ENCODE results near the gene CDKN2A.

Gene CDKN2A

GRCh38 chr9:21989440-21990189 lies 4.6 kb downstream of the CDKN2A start:
- no peak overlapping the region for H3K4me3 ChIP-seq (ENCODE audit: low read depth, low read length)
- TF ChIP-seq CTCF (IDR thresholded peaks at IDR 0.05; ENCODE audit: borderline replicate concordance, insufficient read depth, low read depth, low read length): no peak

- no peak overlapping the region for H3K4me3 ChIP-seq (ENCODE audit: low read depth, low read length)
- TF ChIP-seq CTCF (IDR thresholded peaks at IDR 0.05; ENCODE audit: borderline replicate concordance, insufficient read depth, low read depth, low read length): no peak
These were observed 5.9 kb downstream of the CDKN2A start for GRCh38 chr9:21988056-21988990.

GRCh38 chr9:21985964-21986667 lies 8.1 kb downstream of the CDKN2A start:
- no peak for TF ChIP-seq CTCF (IDR thresholded peaks at IDR 0.05; ENCODE audit: borderline replicate concordance, insufficient read depth, low read depth, low read length)
- no peak overlapping the region for H3K4me3 ChIP-seq (ENCODE audit: low read depth, low read length)

- no peak overlapping the region for H3K4me3 ChIP-seq (ENCODE audit: low read depth, low read length)
- TF ChIP-seq CTCF (IDR thresholded peaks at IDR 0.05; ENCODE audit: borderline replicate concordance, insufficient read depth, low read depth, low read length): no peak
These were observed 10.1 kb downstream of the CDKN2A start for GRCh38 chr9:21984101-21984500.

GRCh38 chr9:21983561-21983935 lies 10.6 kb downstream of the CDKN2A start:
- no peak for TF ChIP-seq CTCF (IDR thresholded peaks at IDR 0.05; ENCODE audit: borderline replicate concordance, insufficient read depth, low read depth, low read length)
- H3K4me3 ChIP-seq (ENCODE audit: low read depth, low read length): no peak overlapping the region

- TF ChIP-seq CTCF (IDR thresholded peaks at IDR 0.05; ENCODE audit: borderline replicate concordance, insufficient read depth, low read depth, low read length): no peak
- no peak overlapping the region for H3K4me3 ChIP-seq (ENCODE audit: low read depth, low read length)
These were observed 11.2 kb downstream of the CDKN2A start for GRCh38 chr9:21982861-21983560.
